ENCODE measurements around the gene RHOXF1. TPM values are rescaled to one million over a fixed set of nuclear protein-coding genes. Genes with fewer than 3 reads are reported as not detected.
"Not testable (repeated sequence)": the region's sequence is repeated elsewhere in the genome, so short reads cannot be mapped to it uniquely, and the experiment has no call there.

RHOXF1 gene
- total RNA-seq, 1 donor from 2014 or later = not detected

GRCh38 chrX:120090208-120090607 is 25.5 kb downstream of the RHOXF1 start:
- H3K4me3 ChIP-seq = no peak overlapping the region
- intact Hi-C loops (cut with DNase I) = no loop called here
- no peaks in the 10 kb centered on the region for H3K36me3 ChIP-seq
- DNase-seq (ENCODE audit: extremely low spot score in 2 of 2) = no peak
- TF ChIP-seq POLR2A (IDR thresholded peaks at IDR 0.05) (no peak), POLR2AphosphoS5 (IDR thresholded peaks at IDR 0.05; ENCODE audit: insufficient read depth in 1 of 2, low read depth in 1 of 2) (no peak), CTCF (IDR thresholded peaks at IDR 0.05) (no peak)
- H3K4me1 ChIP-seq = no peaks in the 10 kb centered on the region
- no peaks in the 10 kb centered on the region for H3K27me3 ChIP-seq
- H3K9me3 ChIP-seq = no peaks in the 10 kb centered on the region
- no peak overlapping the region for H3K27ac ChIP-seq

DNA sequence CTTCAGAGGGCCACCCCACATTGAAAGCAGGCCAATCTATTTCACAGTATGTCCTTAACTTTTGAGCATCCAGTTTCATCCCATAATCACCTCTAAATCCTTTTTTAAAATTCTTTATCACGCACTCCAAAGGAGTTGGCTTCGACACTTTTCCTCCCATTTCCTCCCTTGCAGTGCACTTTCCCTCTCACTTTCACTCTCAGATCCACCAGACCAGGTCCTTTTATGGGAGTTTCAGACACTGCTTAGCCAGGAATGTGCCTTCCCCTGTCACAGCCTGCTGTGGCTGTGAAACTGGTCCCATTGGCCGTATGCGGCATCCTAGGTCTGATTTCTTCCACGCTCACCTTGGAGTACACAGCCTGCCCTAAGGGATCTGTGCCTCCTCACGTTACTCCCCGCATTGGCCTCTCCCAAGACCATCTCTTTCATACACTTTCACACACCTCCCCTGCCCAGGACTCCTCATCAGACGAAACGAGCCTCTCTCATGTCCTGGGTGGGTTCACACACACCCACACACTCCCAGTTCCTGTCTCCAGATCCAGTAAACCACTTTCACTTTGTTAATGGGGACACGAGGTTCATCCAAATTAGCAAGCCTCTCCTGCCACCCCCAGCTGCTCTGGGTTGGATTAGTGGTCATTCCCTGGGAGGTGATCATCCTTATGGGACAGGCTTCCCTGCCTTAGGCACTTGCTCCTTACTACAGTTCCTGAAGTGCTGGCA is 28.3 kb downstream of the RHOXF1 start:
- no peaks in the 10 kb centered on the region for H3K9me3 ChIP-seq
- H3K4me3 ChIP-seq = peak overlapping the region in 1 of 2 donors; percentile 19
- H3K27ac ChIP-seq = no peak overlapping the region
- H3K27me3 ChIP-seq = no peaks in the 10 kb centered on the region
- no peak for TF ChIP-seq POLR2AphosphoS5 (IDR thresholded peaks at IDR 0.05; ENCODE audit: insufficient read depth in 1 of 2, low read depth in 1 of 2)
- DNase-seq (ENCODE audit: extremely low spot score in 2 of 2) = no peak
- intact Hi-C loops (cut with DNase I) = no loop called here
- no peaks in the 10 kb centered on the region for H3K4me1 ChIP-seq
- no peaks in the 10 kb centered on the region for H3K36me3 ChIP-seq

DNA sequence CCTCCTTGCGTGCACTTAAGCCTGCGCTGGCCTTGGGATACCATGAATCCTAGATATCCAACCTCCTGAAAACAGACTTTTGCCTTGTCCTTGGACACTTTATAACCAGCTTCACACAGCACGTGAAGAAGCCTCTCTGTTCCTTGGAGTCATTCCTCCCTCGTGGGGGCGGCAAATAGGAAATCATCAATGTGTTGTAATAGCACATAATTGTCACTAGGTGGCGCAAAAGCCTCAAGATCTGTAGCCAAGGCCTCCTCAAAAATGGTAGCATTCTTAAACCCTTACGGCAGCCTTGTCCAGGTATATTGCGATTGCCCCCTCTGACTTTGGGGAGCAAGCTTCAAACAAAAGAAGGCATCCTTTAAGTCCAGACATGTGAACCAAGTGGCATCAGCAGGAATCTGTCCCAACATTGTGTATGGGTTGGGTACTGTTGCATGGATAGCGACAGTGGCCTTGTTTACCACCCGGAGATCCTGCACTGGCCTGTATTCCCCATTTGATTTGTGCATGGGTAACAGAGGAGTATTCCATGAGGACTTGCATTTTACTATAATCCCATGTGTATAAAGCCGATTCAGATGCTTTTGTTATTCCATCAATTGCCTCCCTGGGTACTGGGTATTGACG is 30.0 kb downstream of the RHOXF1 start:
- H3K9me3 ChIP-seq; H3K27ac ChIP-seq; H3K27me3 ChIP-seq; H3K4me1 ChIP-seq; intact Hi-C loops (cut with DNase I); H3K36me3 ChIP-seq; H3K4me3 ChIP-seq; DNase-seq (ENCODE audit: extremely low spot score in 2 of 2): not testable (repeated sequence)

- H3K27me3 ChIP-seq; DNase-seq (ENCODE audit: extremely low spot score in 2 of 2); intact Hi-C loops (cut with DNase I); H3K36me3 ChIP-seq; H3K27ac ChIP-seq; H3K4me3 ChIP-seq; H3K4me1 ChIP-seq; H3K9me3 ChIP-seq: not testable (repeated sequence)
Observed at GRCh38 chrX:120077590-120077989, 38.1 kb downstream of the RHOXF1 start, which contains the start of gene RHOXF2B. RHOXF2B (minus strand) TSS chrX:120077690; CDS start chrX:120077552, 138 bp downstream.

- H3K27me3 ChIP-seq; DNase-seq (ENCODE audit: extremely low spot score in 2 of 2); H3K36me3 ChIP-seq; H3K9me3 ChIP-seq; H3K4me3 ChIP-seq; H3K4me1 ChIP-seq; H3K27ac ChIP-seq; intact Hi-C loops (cut with DNase I): not testable (repeated sequence)
Observed at GRCh38 chrX:120066169-120066568, 49.5 kb downstream of the RHOXF1 start.

Other genes starting within 250 kb of the RHOXF1 start
- 11.8 TPM for gene RNF113A, start 244.2 kb downstream of the RHOXF1 start, total RNA-seq
- gene NDUFA1, start 244.1 kb downstream of the RHOXF1 start, total RNA-seq = 25.8 TPM
- not detected for gene AKAP14, start 220.0 kb downstream of the RHOXF1 start, total RNA-seq
- gene NKAP, start 172.2 kb downstream of the RHOXF1 start, total RNA-seq = 6.4 TPM
- gene RHOXF2B, start 38.2 kb downstream of the RHOXF1 start, total RNA-seq = not detected
- gene RHOXF2, start 42.7 kb upstream of the RHOXF1 start, total RNA-seq = not detected
- gene ZBTB33, start 134.9 kb upstream of the RHOXF1 start, total RNA-seq = 8.8 TPM
- 10.8 TPM for gene TMEM255A, start 195.5 kb upstream of the RHOXF1 start, total RNA-seq
- 0.74 TPM for gene ATP1B4, start 246.2 kb upstream of the RHOXF1 start, total RNA-seq

Measured in vagina (tissue), 2 donors.